Heart left ventricle (tissue), 16 donors: ENCODE data around the gene MAML3. TPM values are rescaled to one million over a fixed set of nuclear protein-coding genes. Genes with fewer than 3 reads are reported as not detected.

ENCODE experiments used
- ATAC-seq, 4 donors: fragments of 200-7000 bp; cut with Tn5 transposase; one replicate each; pipeline ENCODE4 v1.9.1; 2020 to 2022; ENCODE audit warnings: moderate library complexity in 4 of 4, mild to moderate bottlenecking in 3 of 4, moderate number of reproducible peaks in 1 of 4
- DNase-seq, 5 donors: peaks; one replicate each; pipeline ENCODE4 v3.0.0-alpha.2; 2020
- H3K27ac ChIP-seq, 12 donors: fragments of 200-600 bp; sonication (generic) in 4 of 12; one replicate each; pipeline versions ENCODE4 v1.5.0 to v1.8.0; 2016 to 2022; ENCODE audit warnings: mild to moderate bottlenecking in 2 of 12
- H3K27me3 ChIP-seq, 9 donors: fragments of 200-600 bp; sonication (generic) in 2 of 9; one replicate each; pipeline versions ENCODE4 v1.5.1 to v1.8.0; 2016 to 2022; ENCODE audit warnings: mild to moderate bottlenecking in 3 of 9
- H3K36me3 ChIP-seq, 9 donors: fragments of 200-600 bp; sonication (generic) in 2 of 9; one replicate each; pipeline versions ENCODE4 v1.5.0 to v1.8.0; 2018 to 2022; ENCODE audit warnings: mild to moderate bottlenecking in 2 of 9
- H3K4me1 ChIP-seq, 12 donors: fragments of 200-600 bp; sonication (generic) in 4 of 12; one replicate each; pipeline versions ENCODE4 v1.5.0 to v1.8.0; 2016 to 2022; ENCODE audit warnings: mild to moderate bottlenecking in 3 of 12
- H3K4me3 ChIP-seq, 12 donors: fragments of 200-600 bp; sonication (generic) in 4 of 12; one replicate each; pipeline versions ENCODE4 v1.5.0 to v1.8.0; 2017 to 2022; ENCODE audit warnings: mild to moderate bottlenecking in 9 of 12, moderate library complexity in 4 of 12
- H3K9me3 ChIP-seq, 12 donors: fragments of 200-600 bp; sonication (generic) in 4 of 12; one replicate each; pipeline versions ENCODE4 v1.5.0 to v1.8.0; 2016 to 2022; ENCODE audit warnings: mild to moderate bottlenecking in 1 of 12
- CTCF ChIP-seq, 12 donors: fragments of 200-600 bp; sonication (generic) in 4 of 12; IDR thresholded peaks; one replicate each; pipeline versions ENCODE4 v1.5.0 to v1.8.0; 2018 to 2022; ENCODE audit warnings: antibody characterized with exemption in 12 of 12, mild to moderate bottlenecking in 5 of 12
- POLR2A ChIP-seq, 2 donors: fragments of 450-650 bp; IDR thresholded peaks; one replicate each; pipeline ENCODE4 v1.6.1; 2017; ENCODE audit warnings: antibody characterized with exemption in 2 of 2, mild to moderate bottlenecking in 2 of 2, moderate library complexity in 2 of 2
- WGBS, 4 donors: extraction: QIAGEN DNeasy Blood & Tissue Kit in 2 of 4; methylation state at CpG; one replicate each; pipeline versions ENCODE4 v1.1.5 to v1.1.7; 2013 to 2018; 5-methylcytosine and 5-hydroxymethylcytosine counted together
- intact Hi-C, 10 donors: fragments of 100-400 bp; cut with DNase I; formaldehyde crosslinking; loops; one replicate each; pipeline versions ENCODE4 v1.11.1 to v1.14.2; 2022
- polyA plus RNA-seq, 2 donors: library from polyadenylated mRNA; stranded (reverse); fragments of 200-250 nt; gene quantifications; one replicate each; pipeline ENCODE4 v1.2.3, GENCODE V29; 2013
- total RNA-seq, 9 donors: library from RNA; depleted of rRNA in 2 of 9; stranded (reverse); fragments of >200 nt in 2 of 9; fragmentation: NEBNext Ultra II Directional in 3 of 9; extraction: Animal tissue kit (Norgen Biotek cat#: 25700) in 3 of 9; gene quantifications; one replicate each; pipeline versions ENCODE4 v1.1.0 to v1.2.4, GENCODE V29; 2016 to 2023
- donor health status: ischemic (EF 13 %, LVEDD 7.1; RV severe dilation, severe dysfunction).
- donor health status: healthy with polysubstance abuse.
- donor health status: DM: no; HTN: yes; CAD: no.
- donor health status: DM: no; HTN: no; CAD: no.
- donor health status: ischemic (EF 25% LVEDD 6.9; RV normal size, moderate dysfunction).
- donor health status: ischemic (EF 25% LVEDD 5.7; RV mildly dilated, moderate dysfunction).
- donor health status: healthy.
- donor health status: DM: yes; HTN: yes; CAD: no.
- donor health status: ischemic (EF 35%, LVEDD 5.7; RV mildly dilated, moderate dysfunction).
- donor health status: nonischemic (EF 11% LVEDD 7.7; RV severe dilation, severe dysfunction).
- donor health status: DM: yes; HTN: yes; CAD: no.
- donor health status: PGD.
- donor health status: ischemic (EF 29% LVEDD 5.4; RV normal size, mild dysfunction).
- donor health status: nonischemic (EF 23%, LVEDD 6.1; RV moderate dilation, normal function).

Gene MAML3
- total and polyA plus RNA-seq, 11 donors = 0.76 to 5.9 (median 2.4) TPM

DNA sequence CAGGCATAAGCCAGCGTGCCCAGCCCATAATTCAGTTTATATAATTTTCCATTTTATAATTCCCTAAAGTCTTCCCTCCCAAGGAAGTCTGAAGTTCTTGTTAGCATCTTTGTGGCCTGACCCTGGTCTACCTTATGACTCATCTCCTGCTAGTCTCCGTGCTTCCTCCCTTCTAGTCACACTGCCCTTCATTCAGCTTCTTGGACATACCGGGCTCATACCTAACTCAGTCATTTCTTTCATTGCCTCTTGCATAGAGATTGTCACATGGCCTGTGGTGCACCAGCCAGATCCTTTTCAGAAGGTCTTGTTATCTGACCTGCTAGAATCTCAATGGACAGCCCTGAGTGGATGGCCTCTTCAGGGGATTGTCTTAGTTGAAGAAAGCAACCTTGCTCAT, 22.8 kb upstream of the MAML3 start:
- Histone ChIP-seq H3K36me3 (no peaks in the 10 kb centered on the region), H3K27ac (no peak overlapping the region), H3K9me3 (no peaks in the 10 kb centered on the region), H3K4me1 (no peaks in the 10 kb centered on the region), H3K4me3 (no peak overlapping the region), H3K27me3 (no peaks in the 10 kb centered on the region)
- ATAC-seq (no peak), DNase-seq (no peak)
- intact Hi-C loops = no loop called here
- TF ChIP-seq CTCF (IDR thresholded peaks at IDR 0.05) (no peak), POLR2A (IDR thresholded peaks at IDR 0.05) (no peak)
- WGBS, 4 donors = 84 to 90% (median 86%) methylated on average over 3 of the region's 3 CpGs

- Histone ChIP-seq H3K4me1 (no peaks in the 10 kb centered on the region), H3K9me3 (no peaks in the 10 kb centered on the region), H3K27me3 (no peaks in the 10 kb centered on the region), H3K36me3 (no peaks in the 10 kb centered on the region), H3K4me3 (no peak overlapping the region), H3K27ac (no peak overlapping the region)
- intact Hi-C loops = loop anchor here in 1 of 10 donors (5.0 kb wide), 1 partner anchor 38 kb away; no protein-coding TSS in a partner anchor
- DNase-seq = no peak
- no peak for ATAC-seq
- TF ChIP-seq POLR2A (IDR thresholded peaks at IDR 0.05) = no peak
- TF ChIP-seq CTCF (IDR thresholded peaks at IDR 0.05) = no peak
- WGBS, 4 donors = 83 to 92% (median 85%) methylated on average over 2 of the region's 2 CpGs
Measured at GRCh38 chr4:140174543-140174942, 20.6 kb upstream of the MAML3 start.

- TF ChIP-seq POLR2A (IDR thresholded peaks at IDR 0.05) (no peak), CTCF (IDR thresholded peaks at IDR 0.05) (no peak)
- no peaks in the 10 kb centered on the region for H3K4me1 ChIP-seq
- H3K27ac ChIP-seq = no peak overlapping the region
- no peaks in the 10 kb centered on the region for H3K27me3 ChIP-seq
- 89 to 96% (median 91%) methylated on average over 1 of the region's 1 CpG for WGBS, 4 donors
- intact Hi-C loops = loop anchor here in 1 of 10 donors (5.0 kb wide), 1 partner anchor 39 kb away; no protein-coding TSS in a partner anchor
- H3K36me3 ChIP-seq = no peaks in the 10 kb centered on the region
- H3K4me3 ChIP-seq = no peak overlapping the region
- peaks cover 0 to 3% (median 0%) of the 10 kb centered on the region in 12 donors for H3K9me3 ChIP-seq
- ATAC-seq (no peak), DNase-seq (no peak)
Measured at GRCh38 chr4:140172960-140173359, 19.0 kb upstream of the MAML3 start.

- Histone ChIP-seq H3K27ac (no peak overlapping the region), H3K4me1 (no peaks in the 10 kb centered on the region), H3K4me3 (no peak overlapping the region), H3K27me3 (no peaks in the 10 kb centered on the region), H3K36me3 (no peaks in the 10 kb centered on the region), H3K9me3 (peaks cover 0 to 3% (median 0%) of the 10 kb centered on the region in 12 donors)
- TF ChIP-seq POLR2A (IDR thresholded peaks at IDR 0.05) = no peak
- TF ChIP-seq CTCF (IDR thresholded peaks at IDR 0.05) = no peak
- DNase-seq = no peak
- WGBS, 4 donors = 93 to 98% (median 96%) methylated on average over 4 of the region's 4 CpGs
- intact Hi-C loops = loop anchor here in 1 of 10 donors (5.0 kb wide), 1 partner anchor 42 kb away; no protein-coding TSS in a partner anchor
- no peak for ATAC-seq
Measured at GRCh38 chr4:140170299-140170698, 16.3 kb upstream of the MAML3 start.
